GM13976 (cell line): ENCODE results near the gene SUFU.
A peak's percentile ranks its signal among the peaks of the same experiment; 100 is the strongest.

Source experiments
- DNase-seq: peaks from one replicate; pipeline ENCODE4 v3.0.0; 2012; ENCODE audit warnings: low spot score
- in situ Hi-C: fragments of 300-500 bp; cut with MboI; formaldehyde crosslinking; loops from one replicate; pipeline ENCODE4 v1.12.0; 2022; ENCODE audit warnings: low sequenced_read_pairs, mixed read lengths, inconsistent platforms; ENCODE audit not compliant: unreplicated experiment
- TF ChIP-seq, protein P1 (sequence below): IDR thresholded peaks from 2 replicates; pipeline ENCODE4 v1.5.1; 2012; ENCODE audit warnings: borderline replicate concordance, mild to moderate bottlenecking; ENCODE audit not compliant: insufficient read depth; ENCODE audit errors: extremely low read depth, missing control alignments, control extremely low read depth

Gene SUFU

GRCh38 chr10:102673819-102674511 is 170.2 kb downstream of the SUFU start:
- DNase-seq, result peak; percentile 76
- in situ Hi-C loops, result no loop called here
- TF ChIP-seq, protein P1, sequence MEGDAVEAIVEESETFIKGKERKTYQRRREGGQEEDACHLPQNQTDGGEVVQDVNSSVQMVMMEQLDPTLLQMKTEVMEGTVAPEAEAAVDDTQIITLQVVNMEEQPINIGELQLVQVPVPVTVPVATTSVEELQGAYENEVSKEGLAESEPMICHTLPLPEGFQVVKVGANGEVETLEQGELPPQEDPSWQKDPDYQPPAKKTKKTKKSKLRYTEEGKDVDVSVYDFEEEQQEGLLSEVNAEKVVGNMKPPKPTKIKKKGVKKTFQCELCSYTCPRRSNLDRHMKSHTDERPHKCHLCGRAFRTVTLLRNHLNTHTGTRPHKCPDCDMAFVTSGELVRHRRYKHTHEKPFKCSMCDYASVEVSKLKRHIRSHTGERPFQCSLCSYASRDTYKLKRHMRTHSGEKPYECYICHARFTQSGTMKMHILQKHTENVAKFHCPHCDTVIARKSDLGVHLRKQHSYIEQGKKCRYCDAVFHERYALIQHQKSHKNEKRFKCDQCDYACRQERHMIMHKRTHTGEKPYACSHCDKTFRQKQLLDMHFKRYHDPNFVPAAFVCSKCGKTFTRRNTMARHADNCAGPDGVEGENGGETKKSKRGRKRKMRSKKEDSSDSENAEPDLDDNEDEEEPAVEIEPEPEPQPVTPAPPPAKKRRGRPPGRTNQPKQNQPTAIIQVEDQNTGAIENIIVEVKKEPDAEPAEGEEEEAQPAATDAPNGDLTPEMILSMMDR, result no peak

DNA sequence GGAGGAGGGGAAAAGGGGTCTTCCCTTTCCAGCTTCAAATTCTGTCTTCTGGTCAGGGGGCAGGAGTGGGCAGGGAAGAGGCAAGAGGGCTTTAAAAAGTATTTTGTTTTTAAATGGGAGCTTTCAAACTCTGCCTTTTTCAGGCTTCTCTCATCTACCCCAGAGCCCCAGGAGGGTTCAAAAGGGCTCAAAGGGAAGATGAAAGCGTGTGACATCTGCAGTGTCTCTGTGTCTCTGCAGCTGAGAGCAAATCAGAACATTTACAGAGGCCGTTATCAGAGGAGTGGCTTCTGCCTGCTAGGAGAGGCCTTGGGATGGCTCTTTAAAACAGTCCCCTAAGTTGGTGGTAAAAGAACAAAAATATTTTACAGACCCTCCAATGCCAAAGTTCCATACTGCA is 170.8 kb downstream of the SUFU start:
- in situ Hi-C loops, result no loop called here
- TF ChIP-seq, protein P1, result no peak
- peak; percentile 32 for DNase-seq

GRCh38 chr10:102675011-102675665 is 171.4 kb downstream of the SUFU start:
- in situ Hi-C loops, result no loop called here
- TF ChIP-seq, protein P1, result no peak
- DNase-seq, result peak; percentile 43

DNA sequence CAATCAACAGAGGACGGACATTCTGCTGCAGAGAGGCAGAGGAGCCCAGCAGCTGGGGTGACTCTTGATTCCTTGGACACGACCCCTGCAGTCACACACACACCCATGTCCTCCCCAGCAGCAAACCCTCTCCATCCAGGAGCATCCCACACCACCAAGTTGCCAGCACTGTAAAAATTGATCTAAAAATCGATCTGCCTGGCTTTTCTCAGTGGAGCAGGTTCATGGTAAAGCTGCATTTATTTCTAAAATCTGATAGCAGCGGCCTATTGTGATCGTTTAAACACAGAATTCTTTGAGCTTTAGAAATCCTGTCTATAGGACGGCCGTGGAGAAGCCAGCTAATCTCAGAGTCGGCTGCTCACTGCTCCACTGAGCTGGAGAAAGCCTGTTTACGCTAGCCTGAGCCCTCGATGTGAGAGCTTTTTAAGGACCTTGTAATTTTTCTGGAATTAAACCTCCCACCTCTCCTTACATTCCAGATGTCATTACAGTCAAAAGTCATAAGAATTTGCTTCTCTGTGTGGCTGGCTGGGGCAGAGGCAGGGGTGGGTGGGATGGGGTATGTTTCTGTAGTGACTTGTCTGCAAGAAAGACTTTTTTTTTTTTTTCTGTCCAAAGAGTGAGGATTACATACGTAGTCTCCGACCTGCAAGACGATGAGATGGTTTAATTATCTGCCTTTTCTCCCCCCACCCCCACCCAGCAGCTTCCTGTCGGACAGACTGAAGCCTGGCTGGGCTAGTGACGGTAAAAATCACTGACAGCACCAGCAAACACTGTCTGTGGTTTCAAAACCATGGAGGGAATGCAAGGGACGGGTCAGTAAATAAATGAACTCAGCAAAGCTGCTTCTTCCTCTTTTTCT is 172.1 kb downstream of the SUFU start:
- peak; percentile 61 for DNase-seq

GRCh38 chr10:102676534-102677315 is 173.0 kb downstream of the SUFU start:
- no peak for DNase-seq
- in situ Hi-C loops, result no loop called here
- TF ChIP-seq, protein P1, result no peak

More for the DNA sequence above, 172.1 kb downstream of the SUFU start:
- TF ChIP-seq, protein P1, result no peak
- in situ Hi-C loops, result no loop called here
